ENCODE measurements around the gene SIK3.

The SIK3 gene

DNA sequence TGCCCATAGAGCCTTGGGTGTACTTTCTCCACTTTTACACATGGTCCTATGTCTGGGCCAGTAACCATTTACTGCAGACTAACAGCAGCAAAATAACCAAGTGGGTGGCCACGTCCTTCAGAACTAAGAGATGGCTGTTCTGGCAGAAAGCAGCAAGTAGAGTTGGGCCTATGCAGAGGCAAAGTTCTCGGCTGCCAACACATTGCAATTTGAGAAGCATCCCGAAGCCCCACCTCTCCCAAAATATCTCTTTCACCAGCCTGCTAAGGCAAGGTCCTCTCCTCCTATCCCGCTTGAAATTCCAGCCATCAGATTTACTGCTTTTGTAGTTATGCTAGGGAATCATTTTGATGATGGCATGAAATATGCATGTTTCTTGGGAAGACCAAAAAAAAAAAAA lies 142.3 kb downstream of the SIK3 start:
- Histone ChIP-seq H3K4me3 (replicated peaks; ENCODE audit: low read depth, low read length) (no peak overlapping the region), H3K36me3 (ENCODE audit: control insufficient read depth, insufficient read depth, low read length) (peaks cover 4% of the 10 kb centered on the region), H3K27me3 (replicated peaks; ENCODE audit: control insufficient read depth, insufficient read depth, low read length) (no peaks in the 10 kb centered on the region)
- no peak for DNase-seq (ENCODE audit: extremely low read depth, insufficient read length)
- TF ChIP-seq, protein P1, sequence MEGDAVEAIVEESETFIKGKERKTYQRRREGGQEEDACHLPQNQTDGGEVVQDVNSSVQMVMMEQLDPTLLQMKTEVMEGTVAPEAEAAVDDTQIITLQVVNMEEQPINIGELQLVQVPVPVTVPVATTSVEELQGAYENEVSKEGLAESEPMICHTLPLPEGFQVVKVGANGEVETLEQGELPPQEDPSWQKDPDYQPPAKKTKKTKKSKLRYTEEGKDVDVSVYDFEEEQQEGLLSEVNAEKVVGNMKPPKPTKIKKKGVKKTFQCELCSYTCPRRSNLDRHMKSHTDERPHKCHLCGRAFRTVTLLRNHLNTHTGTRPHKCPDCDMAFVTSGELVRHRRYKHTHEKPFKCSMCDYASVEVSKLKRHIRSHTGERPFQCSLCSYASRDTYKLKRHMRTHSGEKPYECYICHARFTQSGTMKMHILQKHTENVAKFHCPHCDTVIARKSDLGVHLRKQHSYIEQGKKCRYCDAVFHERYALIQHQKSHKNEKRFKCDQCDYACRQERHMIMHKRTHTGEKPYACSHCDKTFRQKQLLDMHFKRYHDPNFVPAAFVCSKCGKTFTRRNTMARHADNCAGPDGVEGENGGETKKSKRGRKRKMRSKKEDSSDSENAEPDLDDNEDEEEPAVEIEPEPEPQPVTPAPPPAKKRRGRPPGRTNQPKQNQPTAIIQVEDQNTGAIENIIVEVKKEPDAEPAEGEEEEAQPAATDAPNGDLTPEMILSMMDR (IDR thresholded peaks at IDR 0.05; ENCODE audit: insufficient read depth, low read length, poor library complexity, severe bottlenecking) = no peak

DNA sequence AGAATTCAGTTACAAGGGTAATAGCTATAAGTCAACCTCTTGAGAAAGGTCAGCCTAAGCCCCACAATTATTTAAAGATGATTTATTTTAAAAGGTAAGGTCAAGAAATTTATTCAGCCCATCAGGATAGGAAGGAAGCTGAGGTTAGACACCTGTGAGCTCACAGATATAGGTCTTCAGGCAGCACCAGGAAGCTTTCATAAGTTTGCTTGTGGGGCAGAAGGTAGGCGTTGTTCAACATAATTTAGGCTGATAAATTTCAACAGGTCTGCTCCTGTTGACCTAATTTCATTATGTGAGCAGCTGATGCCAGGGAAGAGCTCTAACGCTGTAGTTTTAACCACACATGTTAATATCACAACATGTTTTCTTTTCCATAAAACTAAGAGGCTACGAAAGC lies 142.7 kb downstream of the SIK3 start:
- Histone ChIP-seq H3K4me3 (replicated peaks; ENCODE audit: low read depth, low read length) (no peak overlapping the region), H3K36me3 (ENCODE audit: control insufficient read depth, insufficient read depth, low read length) (peaks cover 4% of the 10 kb centered on the region), H3K27me3 (replicated peaks; ENCODE audit: control insufficient read depth, insufficient read depth, low read length) (no peaks in the 10 kb centered on the region)
- DNase-seq (ENCODE audit: extremely low read depth, insufficient read length) = no peak
- TF ChIP-seq, protein P1 (IDR thresholded peaks at IDR 0.05; ENCODE audit: insufficient read depth, low read length, poor library complexity, severe bottlenecking) = no peak

DNA sequence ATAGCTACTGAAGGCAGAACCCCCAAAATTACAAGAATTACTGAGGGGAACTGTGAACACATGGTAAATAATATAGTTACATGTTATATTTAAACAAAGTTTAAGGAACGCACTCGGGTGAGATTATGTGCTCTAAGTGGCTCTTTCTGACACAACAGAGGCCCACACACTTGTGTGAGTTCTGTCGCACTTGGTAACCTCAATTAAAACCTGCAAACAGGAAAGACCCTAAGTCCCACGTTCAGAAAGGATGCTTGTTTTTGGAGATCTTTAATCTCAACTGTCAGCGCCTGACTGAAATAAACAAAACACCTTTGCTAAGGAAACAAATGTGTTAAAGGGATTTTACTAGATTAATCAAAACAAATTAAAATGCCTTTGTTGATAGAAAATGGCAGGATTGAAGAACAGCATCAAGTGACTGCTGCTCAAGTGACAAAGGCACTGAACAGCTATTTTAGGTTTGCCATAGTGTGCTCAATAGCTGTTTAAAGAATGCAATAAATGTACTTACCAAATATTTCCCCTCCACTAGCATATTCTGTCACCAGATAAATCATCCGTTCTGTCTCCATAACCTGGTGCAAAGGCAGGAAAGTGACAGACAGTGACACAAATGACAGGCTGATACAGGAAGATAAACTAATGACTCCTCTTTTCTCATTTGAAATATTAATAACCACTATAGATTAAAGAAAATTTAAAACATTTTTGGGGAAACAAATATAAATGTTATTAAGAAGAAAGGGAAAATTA lies 144.5 kb downstream of the SIK3 start:
- DNase-seq (ENCODE audit: extremely low read depth, insufficient read length) = no peak

DNA sequence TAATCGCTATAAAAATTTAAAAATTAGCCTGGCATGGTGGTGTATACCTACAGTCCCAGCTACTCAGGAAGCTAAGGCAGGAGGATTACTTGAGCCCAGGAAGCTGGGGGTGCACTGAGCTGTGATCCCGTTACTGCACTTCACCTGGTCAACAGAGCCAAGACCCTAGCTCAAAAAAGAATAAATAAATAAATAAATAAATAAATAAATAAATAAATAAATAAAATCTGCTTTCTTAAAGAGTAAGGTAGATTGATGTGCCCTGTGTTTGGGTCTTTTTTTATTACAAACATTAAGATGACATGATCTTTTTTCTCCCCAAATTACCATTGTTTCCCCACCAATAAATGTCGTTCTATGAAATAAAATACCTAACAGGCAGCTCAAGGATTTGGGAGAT lies 146.5 kb downstream of the SIK3 start:
- TF ChIP-seq, protein P1 (IDR thresholded peaks at IDR 0.05; ENCODE audit: insufficient read depth, low read length, poor library complexity, severe bottlenecking) = no peak
- Histone ChIP-seq H3K4me3 (replicated peaks; ENCODE audit: low read depth, low read length) (no peak overlapping the region), H3K36me3 (ENCODE audit: control insufficient read depth, insufficient read depth, low read length) (peaks cover 4% of the 10 kb centered on the region), H3K27me3 (replicated peaks; ENCODE audit: control insufficient read depth, insufficient read depth, low read length) (no peaks in the 10 kb centered on the region)
- no peak for DNase-seq (ENCODE audit: extremely low read depth, insufficient read length)

More for the DNA sequence above, 144.5 kb downstream of the SIK3 start:
- no peak overlapping the region for H3K4me3 ChIP-seq (replicated peaks; ENCODE audit: low read depth, low read length)
- TF ChIP-seq, protein P1 (IDR thresholded peaks at IDR 0.05; ENCODE audit: insufficient read depth, low read length, poor library complexity, severe bottlenecking) = no peak
- H3K27me3 ChIP-seq (replicated peaks; ENCODE audit: control insufficient read depth, insufficient read depth, low read length) = no peaks in the 10 kb centered on the region
- H3K36me3 ChIP-seq (ENCODE audit: control insufficient read depth, insufficient read depth, low read length) = peaks cover 4% of the 10 kb centered on the region

DNA sequence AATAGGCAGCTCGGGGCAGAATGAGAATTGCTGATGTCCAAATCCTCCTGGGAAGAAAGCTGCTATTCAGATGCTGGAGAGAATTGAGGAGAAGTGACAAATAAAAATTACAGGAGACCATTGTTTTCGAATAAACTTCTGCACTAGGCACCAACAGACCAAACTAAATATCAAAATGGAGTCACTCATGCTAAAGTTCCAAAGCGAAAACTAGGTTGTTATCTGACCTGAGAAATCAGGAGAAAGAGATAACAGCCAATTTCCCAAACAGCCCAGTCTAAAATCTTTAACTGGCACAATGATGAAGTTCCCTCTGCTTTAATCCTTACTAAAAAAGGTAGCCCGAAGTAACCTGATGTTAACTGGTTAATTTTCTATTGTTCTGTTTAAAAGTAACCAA lies 148.0 kb downstream of the SIK3 start:
- TF ChIP-seq, protein P1 (IDR thresholded peaks at IDR 0.05; ENCODE audit: insufficient read depth, low read length, poor library complexity, severe bottlenecking) = no peak
- Histone ChIP-seq H3K4me3 (replicated peaks; ENCODE audit: low read depth, low read length) (no peak overlapping the region), H3K36me3 (ENCODE audit: control insufficient read depth, insufficient read depth, low read length) (peaks cover 2% of the 10 kb centered on the region; the same call in 1 of the 2 replicates), H3K27me3 (replicated peaks; ENCODE audit: control insufficient read depth, insufficient read depth, low read length) (no peaks in the 10 kb centered on the region)
- DNase-seq (ENCODE audit: extremely low read depth, insufficient read length) = no peak
